Coronary artery (tissue), 2 donors: Measurements from ENCODE around the gene AKR7A2.

Experiments
- DNase-seq: peaks from one replicate; pipeline ENCODE4 v3.0.0-alpha.2; 2017; ENCODE audit warnings: low spot score
- H3K27ac ChIP-seq, 2 donors: fragments of 200-600 bp; sonication (generic); one replicate each; pipeline ENCODE4 v1.5.1; 2016 to 2019
- H3K4me3 ChIP-seq: fragments of 200-600 bp; sonication (generic); 2 replicates; pipeline ENCODE4 v1.5.1; 2016; ENCODE audit warnings: mild to moderate bottlenecking, moderate library complexity
- CTCF ChIP-seq: fragments of 200-600 bp; sonication (generic); IDR thresholded peaks from one replicate; pipeline ENCODE4 v1.5.1; 2019; ENCODE audit warnings: antibody characterized with exemption

AKR7A2 gene

GRCh38 chr1:19330449-19331135 lies 18.6 kb upstream of the AKR7A2 start:
- DNase-seq, result no peak
- Histone ChIP-seq H3K27ac (no peak overlapping the region), H3K4me3 (no peak overlapping the region)
- TF ChIP-seq CTCF, result no peak

GRCh38 chr1:19329611-19330010 lies 17.7 kb upstream of the AKR7A2 start:
- TF ChIP-seq CTCF, result no peak
- no peak for DNase-seq
- no peak overlapping the region for H3K4me3 ChIP-seq

GRCh38 chr1:19329188-19329587 lies 17.2 kb upstream of the AKR7A2 start:
- no peak for TF ChIP-seq CTCF
- Histone ChIP-seq H3K4me3 (no peak overlapping the region), H3K27ac (no peak overlapping the region)
- no peak for DNase-seq

More at GRCh38 chr1:19329611-19330010, 17.7 kb upstream of the AKR7A2 start:
- no peak overlapping the region for H3K27ac ChIP-seq

DNA sequence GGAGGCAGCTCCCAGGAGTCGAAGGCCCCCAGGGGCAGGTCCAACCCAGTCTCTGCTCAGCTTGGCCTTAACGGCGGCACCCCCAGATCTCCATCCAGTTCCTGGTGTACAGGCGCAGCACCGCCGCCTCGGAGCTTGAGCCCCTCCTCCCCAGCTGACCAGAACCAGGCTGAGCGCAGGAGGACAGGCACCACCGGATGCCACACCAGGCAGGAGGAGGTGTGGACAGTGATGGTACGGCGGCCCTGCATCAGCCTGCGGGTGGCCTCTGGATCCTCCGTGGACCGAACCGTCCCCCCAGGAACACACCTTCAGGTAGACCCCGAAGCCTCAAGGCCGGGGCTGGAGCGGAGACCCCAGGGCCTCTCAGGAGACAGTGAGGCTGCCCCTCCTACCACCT lies 16.5 kb upstream of the AKR7A2 start:
- H3K27ac ChIP-seq, result no peak overlapping the region
- no peak for DNase-seq
- no peak overlapping the region for H3K4me3 ChIP-seq
- no peak for TF ChIP-seq CTCF

- no peak overlapping the region for H3K27ac ChIP-seq
- no peak for TF ChIP-seq CTCF
- H3K4me3 ChIP-seq, result no peak overlapping the region
- DNase-seq, result no peak
Observed at GRCh38 chr1:19327736-19328135, 15.8 kb upstream of the AKR7A2 start.

DNA sequence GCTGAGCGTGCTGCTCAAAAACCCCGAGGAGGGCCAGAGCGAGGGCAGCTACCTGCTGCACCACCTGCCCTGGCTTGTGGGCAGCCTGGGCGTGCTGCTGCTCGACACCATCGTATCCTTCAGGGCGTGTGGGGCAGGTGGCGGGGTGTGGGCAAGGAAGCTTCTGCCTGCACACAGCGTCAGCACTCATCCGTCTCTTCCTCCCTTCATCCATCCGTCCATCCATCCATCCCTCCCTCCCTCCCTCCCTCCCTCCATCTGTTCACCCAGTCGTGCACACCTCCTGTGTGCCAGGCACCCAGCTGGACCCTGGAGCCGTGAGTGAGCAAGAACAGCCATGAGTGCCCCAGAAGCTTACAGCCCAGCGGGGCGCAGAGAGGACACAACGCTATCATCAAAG lies 15.4 kb upstream of the AKR7A2 start:
- H3K27ac ChIP-seq, result no peak overlapping the region
- H3K4me3 ChIP-seq, result no peak overlapping the region
- DNase-seq, result no peak
- no peak for TF ChIP-seq CTCF

GRCh38 chr1:19326748-19327065 lies 14.8 kb upstream of the AKR7A2 start:
- H3K27ac ChIP-seq, result no peak overlapping the region
- no peak for TF ChIP-seq CTCF
- no peak for DNase-seq
- no peak overlapping the region for H3K4me3 ChIP-seq
